HG03442 (cell line): ENCODE measurements around the gene NT5E.
A peak's percentile ranks its signal among the peaks of the same experiment; 100 is the strongest.
"Not testable (repeated sequence)": the region's sequence is repeated elsewhere in the genome, so short reads cannot be mapped to it uniquely, and the experiment has no call there.

ENCODE experiments used
- ATAC-seq: cut with Tn5 transposase; IDR thresholded peaks from one replicate; pipeline ENCODE4 v1.9.1; 2021; ENCODE audit warnings: mild to moderate bottlenecking, moderate library complexity; ENCODE audit not compliant: unreplicated experiment

The NT5E gene

GRCh38 chr6:85449818-85450759 is at the start of gene NT5E:
TSS of gene NT5E (plus strand) at chr6:85450083. CDS start at chr6:85450140, 57 bp downstream.
- peak; percentile 77 for ATAC-seq

DNA sequence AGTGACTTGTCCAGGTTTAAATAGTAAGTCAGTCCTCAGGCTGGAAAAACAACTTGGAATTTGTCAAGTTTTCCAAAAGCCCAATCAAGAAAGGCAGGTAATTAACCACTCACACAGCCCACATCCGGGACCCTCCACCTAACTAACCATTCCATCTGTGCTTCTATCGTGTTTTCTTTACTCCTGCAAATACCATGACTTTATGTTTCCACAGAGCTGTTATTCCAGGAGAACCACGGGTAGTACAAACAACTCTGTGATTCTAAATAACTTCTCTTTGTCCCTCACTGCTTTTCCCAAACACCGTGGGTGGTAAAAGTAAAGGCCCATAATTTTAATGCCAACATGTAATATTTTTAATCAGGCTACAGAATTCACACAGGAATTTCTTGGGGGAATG is 49.6 kb upstream of the NT5E start:
- ATAC-seq = no peak

- ATAC-seq = no peak
Measured at GRCh38 chr6:85401186-85402021, 48.5 kb upstream of the NT5E start.

GRCh38 chr6:85402071-85402470 is 47.8 kb upstream of the NT5E start:
- ATAC-seq = no peak

DNA sequence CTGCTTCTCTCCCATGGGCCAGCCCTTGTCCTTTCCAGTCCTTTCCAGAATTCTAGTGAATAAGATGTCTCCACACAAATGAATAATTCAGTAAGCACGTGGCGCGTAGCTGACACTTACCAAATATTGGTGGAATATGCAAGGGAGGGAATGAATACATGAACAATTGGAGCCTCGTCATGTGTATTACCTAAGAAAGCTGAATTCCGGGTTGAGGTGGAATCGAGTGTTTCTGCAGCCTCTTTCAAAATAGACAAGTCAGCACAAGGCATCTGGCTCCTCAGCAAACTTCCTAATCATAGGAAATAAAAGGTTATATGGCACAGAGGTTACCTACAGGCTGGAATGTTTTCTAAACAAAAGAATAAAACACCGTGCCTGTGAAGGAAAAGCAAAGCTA is 47.0 kb upstream of the NT5E start:
- ATAC-seq = no peak

DNA sequence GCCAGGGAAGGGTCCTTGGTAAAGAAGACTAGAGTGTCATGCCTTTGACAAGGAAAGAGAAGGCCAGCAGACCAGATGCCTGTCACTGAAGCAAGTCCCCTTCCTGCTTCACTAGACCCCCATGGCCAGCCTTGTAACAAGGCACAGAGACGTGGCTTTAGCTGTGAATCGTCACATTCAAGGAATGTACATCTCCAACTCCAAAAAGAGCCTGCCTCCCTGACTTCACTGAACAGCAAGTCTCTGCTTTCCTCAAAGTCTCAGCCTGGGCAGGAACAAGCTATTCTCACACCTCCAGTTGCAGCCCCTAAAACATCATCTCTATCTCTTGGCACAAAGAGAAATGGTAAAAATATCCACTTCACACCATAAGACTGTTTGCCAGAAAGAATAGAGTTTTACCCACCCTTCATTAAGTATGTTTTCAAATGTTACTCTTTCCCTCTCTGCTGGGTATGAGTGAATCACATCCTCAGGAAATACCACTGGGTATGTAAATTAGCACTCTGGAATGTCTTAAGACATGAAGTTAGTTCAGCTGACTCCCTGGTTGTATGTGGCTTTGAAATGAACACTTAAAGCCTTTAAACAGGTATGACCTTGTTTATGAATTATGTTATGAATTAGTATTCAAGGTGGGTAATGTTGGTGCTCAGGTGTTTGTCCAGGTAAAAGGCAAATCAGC is 46.4 kb upstream of the NT5E start:
- ATAC-seq = no peak

DNA sequence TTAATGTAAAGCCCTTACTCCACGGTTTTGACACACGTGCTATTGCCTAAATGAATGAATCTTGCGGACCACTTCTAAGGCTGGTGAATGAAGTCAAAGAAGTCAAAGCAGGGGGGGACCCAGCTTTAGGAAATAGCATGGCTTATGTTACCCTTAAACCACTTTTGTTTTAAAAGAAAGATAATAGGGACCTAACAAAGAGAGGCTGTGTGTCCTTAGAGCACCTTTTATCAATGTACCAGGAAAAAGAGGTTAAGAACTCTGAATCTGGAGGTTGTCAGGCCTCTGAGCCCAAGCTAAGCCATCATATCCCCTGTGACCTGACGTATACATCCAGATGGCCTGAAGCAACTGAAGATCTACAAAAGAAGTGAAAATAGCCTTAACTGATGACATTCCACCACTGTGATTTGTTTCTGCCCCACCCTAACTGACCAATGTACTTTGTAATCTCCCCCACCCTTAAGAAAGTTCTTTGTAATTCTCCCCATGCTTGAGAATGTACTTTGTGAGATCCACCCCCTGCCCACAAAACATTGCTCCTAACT is 45.8 kb upstream of the NT5E start:
- not testable (repeated sequence) for ATAC-seq

DNA sequence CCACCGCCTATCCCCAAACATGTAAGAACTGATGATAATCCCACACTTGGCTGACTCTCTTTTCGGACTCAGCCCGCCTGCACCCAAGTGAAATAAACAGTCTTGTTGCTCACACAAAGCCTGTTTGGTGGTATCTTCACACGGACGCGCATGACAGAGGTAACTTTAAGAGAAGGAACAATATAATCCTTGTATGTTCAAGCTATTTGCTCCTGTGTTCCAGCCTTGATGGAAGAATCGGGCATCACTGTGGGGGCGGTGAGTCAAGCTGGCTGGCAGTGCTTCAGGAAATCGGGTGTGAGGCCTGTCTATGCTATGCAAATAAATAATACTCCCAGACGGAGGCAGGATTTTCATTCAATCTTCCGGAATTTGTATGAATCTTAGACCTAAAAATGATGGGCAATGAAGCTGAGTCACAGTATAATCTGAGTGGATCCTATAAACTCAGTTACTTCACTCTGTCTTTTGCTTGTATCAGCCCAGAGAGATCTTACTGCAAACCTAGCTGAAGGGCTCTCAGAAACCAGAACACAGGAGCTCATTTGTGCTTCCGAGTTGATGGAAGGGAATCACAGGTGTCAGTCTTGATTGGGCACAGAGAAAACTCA is 45.2 kb upstream of the NT5E start:
- ATAC-seq = no peak

- peak; percentile 36 for ATAC-seq
Measured at GRCh38 chr6:85405175-85405852, 44.6 kb upstream of the NT5E start.

DNA sequence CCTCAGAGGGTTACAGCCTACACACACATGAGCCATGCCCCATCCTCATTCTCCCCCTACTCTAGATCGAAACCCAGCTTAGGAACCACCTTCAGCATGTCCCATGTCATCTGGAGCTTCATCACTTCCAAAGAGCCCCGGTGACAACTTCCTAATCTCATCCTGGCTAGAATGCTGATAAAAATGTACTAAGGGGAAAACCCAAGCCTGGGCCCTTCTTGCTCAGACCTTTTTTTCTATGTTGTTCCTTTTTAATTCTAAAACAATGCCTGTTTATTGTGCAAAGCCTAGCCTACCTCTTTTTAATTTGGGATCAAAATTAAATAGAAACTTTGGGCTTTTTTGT is 44.1 kb upstream of the NT5E start:
- ATAC-seq = peak; percentile 4

DNA sequence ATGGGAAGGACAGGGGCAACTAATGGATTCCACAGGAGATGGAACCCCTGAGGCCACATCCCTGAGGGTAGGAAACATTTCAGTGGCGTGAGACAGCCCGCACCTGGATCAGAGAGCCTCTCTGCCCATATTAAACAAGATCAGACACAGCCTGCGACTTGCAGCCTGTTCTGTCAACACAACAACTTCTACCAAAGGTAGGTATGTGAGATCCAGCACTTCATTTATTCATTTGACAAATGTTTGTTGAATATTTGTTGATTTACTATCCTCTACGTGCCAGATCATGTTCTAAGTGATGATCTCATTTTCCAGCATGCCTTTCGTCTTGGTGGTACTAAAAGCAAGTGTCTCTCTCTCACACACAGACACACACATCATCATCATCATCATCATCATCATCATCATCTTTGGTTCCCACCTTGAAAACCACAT is 43.2 kb upstream of the NT5E start:
- no peak for ATAC-seq

GRCh38 chr6:85408039-85408438 is 41.8 kb upstream of the NT5E start:
- ATAC-seq = no peak

DNA sequence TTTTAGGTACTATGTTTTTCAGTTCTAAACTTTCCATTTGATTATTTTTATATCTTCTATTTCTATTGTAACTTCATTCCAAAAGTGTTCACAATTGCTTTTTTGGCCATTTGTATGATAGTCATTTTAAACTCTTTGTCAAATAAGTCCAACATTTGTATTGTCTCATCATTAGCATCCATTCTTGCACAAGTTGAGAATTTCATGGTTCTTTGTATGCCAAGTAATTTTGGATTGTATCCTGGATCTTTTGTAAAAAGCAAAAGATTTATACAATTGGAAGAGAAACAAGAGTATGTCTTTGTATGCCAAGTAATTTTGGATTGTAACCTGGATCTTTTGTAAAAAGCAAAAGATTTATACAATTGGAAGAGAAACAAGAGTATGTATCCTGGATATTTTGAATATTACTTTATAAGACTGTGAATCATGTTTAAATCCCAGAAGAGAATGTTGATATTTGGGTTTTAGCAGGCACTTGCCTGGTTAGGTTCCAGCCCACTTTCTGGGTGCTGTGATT is 36.9 kb upstream of the NT5E start:
- no peak for ATAC-seq

- no peak for ATAC-seq
Measured at GRCh38 chr6:85416049-85416448, 33.8 kb upstream of the NT5E start.

DNA sequence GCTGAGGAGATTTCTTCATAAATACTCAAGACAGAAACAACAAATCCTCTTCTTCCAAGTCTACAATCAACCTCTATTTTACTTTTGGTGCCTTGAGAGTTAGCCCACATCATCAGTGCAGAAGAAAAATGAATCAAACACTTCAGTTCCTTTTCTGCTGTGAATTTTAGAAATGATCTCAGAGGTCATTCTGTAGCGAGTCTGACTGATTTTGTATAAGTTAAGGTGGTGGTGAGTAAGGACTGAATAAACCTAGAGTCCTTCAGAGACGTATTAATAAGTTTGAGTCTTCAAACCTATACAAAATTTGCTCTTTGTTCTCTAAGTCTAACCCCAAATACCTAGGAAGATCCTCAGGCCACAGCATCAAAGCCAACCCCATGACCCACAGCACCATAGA is 33.1 kb upstream of the NT5E start:
- no peak for ATAC-seq

- ATAC-seq = no peak
Measured at GRCh38 chr6:85417336-85417735, 32.5 kb upstream of the NT5E start.

DNA sequence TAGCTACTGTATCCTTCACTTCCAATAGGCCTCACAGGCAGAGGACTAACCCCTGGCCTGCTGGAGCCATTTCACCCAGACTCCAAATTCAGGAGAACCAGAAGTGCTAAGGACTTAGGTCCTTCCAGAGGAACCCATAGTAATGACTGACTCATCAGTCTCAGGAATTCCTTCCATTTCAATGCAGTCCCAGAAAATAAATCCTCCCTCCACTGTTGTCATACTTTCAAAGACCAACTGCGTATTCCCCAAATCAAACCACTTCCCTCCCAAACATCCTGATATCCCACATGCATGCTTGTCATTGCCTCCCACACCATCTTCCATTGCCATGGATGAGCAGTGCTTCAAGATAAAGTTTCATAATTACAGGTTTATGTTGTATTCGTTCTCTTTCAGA is 31.8 kb upstream of the NT5E start:
- ATAC-seq = no peak

DNA sequence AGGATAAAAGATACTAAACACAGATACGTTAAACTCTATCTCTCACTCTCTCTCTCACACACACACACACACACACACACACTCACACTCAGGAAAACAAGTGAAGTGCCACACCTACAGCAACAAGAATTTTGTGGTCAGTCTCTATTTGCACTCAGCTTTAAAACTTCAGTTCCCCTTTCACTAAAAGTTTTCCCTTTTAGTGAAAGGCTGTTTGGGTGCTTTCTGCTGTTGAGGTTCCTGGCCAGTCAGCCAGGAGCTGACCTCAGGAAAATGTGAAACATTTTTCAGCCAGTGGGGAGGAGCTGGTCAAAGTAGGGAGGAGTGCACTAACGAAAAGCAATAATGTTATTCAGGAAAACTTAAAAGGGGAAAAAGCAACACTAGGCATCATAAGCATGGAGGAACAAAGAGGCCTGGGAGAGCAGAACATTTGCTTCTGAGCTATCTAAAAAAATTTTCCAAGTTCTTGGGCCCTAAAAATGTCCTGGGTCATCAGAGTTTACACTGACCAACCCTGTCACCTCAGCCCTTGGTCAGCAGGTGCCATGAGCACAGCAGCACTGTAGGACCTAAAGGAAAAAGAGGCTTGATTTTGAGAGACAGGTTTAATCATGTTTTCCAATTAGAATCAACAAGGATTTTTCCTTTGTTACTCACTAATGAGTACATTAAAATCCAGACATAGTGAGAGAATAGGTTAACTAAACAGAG is 30.7 kb upstream of the NT5E start:
- peak; percentile 60 for ATAC-seq

DNA sequence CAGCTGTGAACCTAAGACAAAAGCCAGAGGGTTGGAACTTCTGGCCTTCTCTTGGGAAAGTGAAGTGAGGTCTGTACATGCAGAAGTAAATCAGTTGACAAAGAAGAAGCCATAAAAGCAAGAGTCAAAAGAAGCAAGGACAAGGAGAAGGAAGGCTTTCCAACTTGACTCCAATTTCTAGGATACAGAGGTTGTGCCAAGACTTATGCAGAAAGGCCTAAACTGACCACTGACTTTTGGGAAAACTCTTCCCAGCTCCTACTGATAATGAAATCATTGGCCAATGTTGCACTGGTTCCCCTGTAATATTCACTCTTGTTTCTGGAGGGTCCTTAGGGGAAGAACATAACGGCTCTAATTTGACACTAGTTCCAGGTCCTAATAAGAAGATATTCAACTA is 29.3 kb upstream of the NT5E start:
- ATAC-seq = no peak
